K562 (cell line): ENCODE measurements around the gene RAD17. TPM values are rescaled to one million over a fixed set of nuclear protein-coding genes. Genes with fewer than 3 reads are reported as not detected.
"Not testable (repeated sequence)": the region's sequence is repeated elsewhere in the genome, so short reads cannot be mapped to it uniquely, and the experiment has no call there.

ENCODE experiments used
- ATAC-seq: fragments of 200-7000 bp; cut with Tn5 transposase; 3 replicates; pipeline ENCODE4 v1.9.1; 2020; ENCODE audit warnings: moderate library complexity
- BruUV-seq: library from RNA; stranded (reverse); fragments of 400-500 nt; replicated peaks from 2 replicates; lab custom pipeline; 2021; lab: Mats Ljungman, UMichigan
- CTCF ChIA-PET: fragments of 300-600 bp; formaldehyde crosslinking; extraction: SDS; loops from one replicate; lab custom pipeline; 2021; ENCODE audit warnings: low intra/inter-chr PET ratio; lab: Yijun Ruan, JAX
- POLR2A ChIA-PET: fragments of 300-600, 350-650 bp; sonication (Branson Sonifier 250); formaldehyde crosslinking; extraction: SDS; loops from one replicate; lab custom pipeline; 2021; ENCODE audit warnings: antibody characterized with exemption, inconsistent platforms; lab: Yijun Ruan, JAX
- DNase-seq, 4 experiments: peaks; one replicate each; pipeline versions ENCODE4 v3.0.0 to v3.0.0-alpha.2; 2011 to 2018; ENCODE audit warnings: low spot score in 3 of 4, mixed read lengths in 3 of 4; ENCODE audit errors: extremely low read depth in 1 of 4
- FAIRE-seq: peaks from 2 replicates; lab custom pipeline; 2011; peaks lifted over from hg19 to GRCh38; lab: Jason Lieb, UNC
- H2AFZ ChIP-seq: 2 replicates; pipeline ENCODE4 v1.6.0; 2011; ENCODE audit warnings: low read depth, low read length, control low read depth, inconsistent platforms
- H3K27ac ChIP-seq: fragments of 200-600 bp; 3 replicates; pipeline ENCODE4 v1.8.0; 2011; ENCODE audit warnings: low read depth, mild to moderate bottlenecking, control low read depth, inconsistent platforms, low read length, moderate library complexity, mixed read lengths; ENCODE audit errors: extremely low read depth
- H3K27me3 ChIP-seq, 2 experiments: fragments of 300-600 bp in 1 of 2; 2 replicates in 1 of 2; 3 replicates in 1 of 2; pipeline versions ENCODE4 v1.6.0 to v1.8.0; 2011; ENCODE audit warnings: inconsistent platforms in 2 of 2, low read length in 2 of 2, mild to moderate bottlenecking in 1 of 2, mixed read lengths in 1 of 2, moderate library complexity in 1 of 2; ENCODE audit not compliant: control insufficient read depth in 2 of 2, insufficient read depth in 2 of 2
- H3K36me3 ChIP-seq: fragments of 300-600 bp; 3 replicates; pipeline ENCODE4 v1.8.0; 2011; ENCODE audit warnings: mild to moderate bottlenecking, low read length, inconsistent platforms; ENCODE audit not compliant: control insufficient read depth, insufficient read depth
- H3K4me1 ChIP-seq, 2 experiments: fragments of 200-600 bp in 1 of 2; replicated peaks in 1 of 2; 2 replicates in 1 of 2; 3 replicates in 1 of 2; pipeline versions ENCODE4 v1.5.1 to v1.8.0; 2011; ENCODE audit warnings: inconsistent platforms in 2 of 2, low read length in 2 of 2, mild to moderate bottlenecking in 1 of 2, mixed read lengths in 1 of 2, moderate library complexity in 1 of 2; ENCODE audit not compliant: control insufficient read depth in 2 of 2, insufficient read depth in 2 of 2
- H3K4me2 ChIP-seq: 2 replicates; pipeline ENCODE4 v1.6.1; 2011; ENCODE audit warnings: low read length, control low read depth, inconsistent platforms, mixed read lengths; ENCODE audit not compliant: insufficient read depth
- H3K4me3 ChIP-seq: fragments of 200-600 bp; sonication (generic), shearing (Covaris generic); 2 replicates; pipeline ENCODE4 v1.5.1; 2016; ENCODE audit warnings: control low read depth, inconsistent platforms
- H3K79me2 ChIP-seq: fragments of 200-600 bp; 3 replicates; pipeline ENCODE4 v1.8.0; 2011; ENCODE audit warnings: low read length, inconsistent platforms; ENCODE audit not compliant: control insufficient read depth, insufficient read depth
- H3K9ac ChIP-seq, 2 experiments: 2 replicates each; pipeline versions ENCODE4 v1.6.0 to v1.6.1; 2011; ENCODE audit warnings: low read depth in 2 of 2, low read length in 2 of 2, control low read depth in 1 of 2, inconsistent platforms in 1 of 2, mild to moderate bottlenecking in 1 of 2, mixed read lengths in 1 of 2; ENCODE audit not compliant: insufficient read depth in 1 of 2
- H3K9me1 ChIP-seq: one replicate; pipeline ENCODE4 v1.6.0; 2011; ENCODE audit warnings: inconsistent platforms, mild to moderate bottlenecking, low read length, moderate library complexity; ENCODE audit not compliant: control insufficient read depth, insufficient read depth
- H3K9me3 ChIP-seq: replicated peaks from 2 replicates; pipeline ENCODE4 v1.5.1; 2011; ENCODE audit warnings: low read depth, low read length, inconsistent platforms; ENCODE audit not compliant: control insufficient read depth, insufficient read depth
- H4K20me1 ChIP-seq: replicated peaks from 2 replicates; pipeline ENCODE4 v1.6.1; 2011; ENCODE audit warnings: low read length, inconsistent platforms, mixed read lengths; ENCODE audit not compliant: control insufficient read depth, insufficient read depth
- CBFB ChIP-seq: sonication (generic); formaldehyde crosslinking; IDR thresholded peaks from 2 replicates; pipeline ENCODE4 v1.4.0; 2020; ENCODE audit warnings: mild to moderate bottlenecking, missing genetic modification reagents
- ELF1 ChIP-seq: fragments of 200-800 bp; sonication (Bioruptor generic); IDR thresholded peaks from 2 replicates; pipeline ENCODE4 v1.6.1; 2016; ENCODE audit warnings: missing genetic modification characterization, missing compliant biosample characterization
- SIRT6 ChIP-seq: IDR thresholded peaks from one replicate; pipeline ENCODE4 v1.6.1; 2012; ENCODE audit warnings: low read depth, mild to moderate bottlenecking, control low read depth, inconsistent platforms, low read length, moderate library complexity
- TAF7 ChIP-seq: fragments of 450-650 bp; IDR thresholded peaks from 2 replicates; pipeline ENCODE4 v1.6.1; 2016; ENCODE audit warnings: missing genetic modification characterization, missing compliant biosample characterization
- WGBS: fragments of 100-300 bp; shearing (Covaris generic); methylation state at CpG from one replicate; pipeline ENCODE4 v1.1.6; 2016; ENCODE audit warnings: low coverage, mixed read lengths; ENCODE audit not compliant: insufficient coverage; ENCODE audit errors: missing lambda C conversion rate; 5-methylcytosine and 5-hydroxymethylcytosine counted together
- in situ Hi-C: fragments of 300-500 bp; cut with MboI; formaldehyde crosslinking; loops from 4 replicates; pipeline ENCODE4 v1.15.0; 2018; ENCODE audit warnings: inconsistent platforms, mixed read lengths
- intact Hi-C: fragments of 100-400 bp; cut with micrococcal nuclease; formaldehyde crosslinking; loops from 2 replicates; pipeline ENCODE4 v1.14.2; 2022
- polyA plus RNA-seq, 8 experiments: library from polyadenylated mRNA; depleted of rRNA in 4 of 8; stranded (reverse) in 5 of 8; unstranded in 3 of 8; fragments of >200 nt; fragmentation: Nextera tagmentation in 2 of 8; fragmentation: Illumina TruSeq in 1 of 8; extraction: Ambion mirVana in 2 of 8; extraction: Trizol in 1 of 8; gene quantifications; 2 replicates each; pipeline versions ENCODE4 v1.2.1 to v1.2.3, GENCODE V29; 2011 to 2014; ENCODE audit warnings: inconsistent platforms in 1 of 8, missing spikeins in 1 of 8
- total RNA-seq, 7 experiments: library from RNA; depleted of rRNA in 6 of 7; stranded (reverse); fragments of >200 nt in 6 of 7; fragmentation: Illumina TruSeq in 2 of 7; extraction: Trizol in 2 of 7; gene quantifications; 2 replicates each; pipeline versions ENCODE4 v1.2.1 to v1.2.3, GENCODE V29; 2011 to 2021; ENCODE audit warnings: low replicate concordance in 1 of 7

RAD17 gene
- total and polyA plus RNA-seq, 9 of the 15 experiments (the other 6 are each of a cell fraction or from before 2014, with no cell fraction given), result 21.1 to 50.1 (median 40.1) TPM

DNA sequence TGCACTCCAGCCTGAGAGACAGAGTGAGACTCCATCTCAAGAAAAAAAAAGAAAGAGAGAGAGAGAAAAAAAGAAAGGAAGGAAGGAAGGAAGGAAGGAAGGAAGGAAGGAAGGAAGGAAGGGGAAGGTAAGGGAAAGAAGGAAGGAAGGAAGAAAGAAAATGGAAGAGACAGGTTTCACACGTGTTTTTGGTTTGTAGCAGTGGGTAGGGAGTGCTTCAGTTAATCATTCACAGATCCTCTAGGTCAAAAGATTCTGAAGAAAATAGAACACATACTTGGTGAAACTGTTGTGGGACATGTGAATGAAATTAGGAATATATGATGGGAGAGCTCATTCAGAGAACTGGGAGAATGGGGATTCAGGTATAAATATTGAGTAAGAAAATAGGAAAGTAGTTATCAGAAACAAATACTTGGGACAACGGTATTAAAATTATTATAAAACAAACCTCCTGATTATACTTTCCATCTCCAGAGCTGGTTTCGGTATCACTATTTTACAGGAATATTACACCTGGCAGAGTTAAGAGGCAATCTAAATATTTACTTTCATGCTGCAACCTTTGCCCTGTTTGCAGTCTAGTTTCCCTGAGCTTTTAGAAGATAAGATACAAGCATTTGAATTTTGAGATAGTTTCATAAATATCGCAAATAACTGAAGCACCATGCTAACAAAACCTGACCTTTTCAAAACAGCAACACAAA is 82.5 kb downstream of the RAD17 start:
- Histone ChIP-seq H3K79me2 (no peaks in the 10 kb centered on the region), H3K4me1 (no peaks in the 10 kb centered on the region), H3K9me3 (no peaks in the 10 kb centered on the region), H3K9me1 (no peaks in the 10 kb centered on the region), H3K36me3 (no peaks in the 10 kb centered on the region), H4K20me1 (no peaks in the 10 kb centered on the region), H3K27ac (no peak overlapping the region), H3K4me2 (no peak overlapping the region), H3K9ac (no peak overlapping the region), H3K27me3 (0 out of 5 replicates have a peak, but pooled peaks cover 0 to 5% of the 10 kb centered on the region in 2 experiments), H2AFZ (no peak overlapping the region), H3K4me3 (no peak overlapping the region)
- in situ Hi-C loops (no loop called here), intact Hi-C loops (no loop called here)
- BruUV-seq, result no TSS peak
- no peak for FAIRE-seq
- no peak for ATAC-seq
- ChIA-PET CTCF (no interaction called here), POLR2A (interaction anchor here (1.8 kb wide), 1 partner anchor 9 kb away, joined by 4 read pairs; no protein-coding TSS in a partner anchor)
- 21% methylated on average over 4 of the region's 4 CpGs for WGBS
- DNase-seq, result no peak
- no peak for TF ChIP-seq SIRT6
- TF ChIP-seq CBFB (CRISPR knock-in tag), result no peak
- no peak for TF ChIP-seq TAF7 (tag)
- TF ChIP-seq ELF1 (tag), result no peak

DNA sequence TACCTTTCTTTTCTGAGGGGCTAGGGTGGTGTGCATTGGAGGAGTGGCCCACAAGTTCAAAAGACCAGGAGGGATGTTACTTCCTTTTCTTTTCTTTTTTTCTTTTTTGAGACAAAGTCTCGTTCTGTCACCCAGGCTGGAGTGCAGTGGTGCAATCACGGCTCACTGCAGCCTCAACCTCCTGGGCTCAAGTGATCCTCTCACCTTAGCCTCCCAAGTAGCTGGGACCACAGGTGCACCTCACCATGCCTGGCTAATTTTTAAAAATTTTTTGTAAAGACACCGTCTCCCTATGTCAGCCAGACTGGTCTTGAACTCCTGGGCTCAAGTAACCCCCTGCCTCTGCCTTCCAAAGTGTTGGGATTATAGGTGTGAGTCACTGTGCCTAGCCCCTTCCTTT is 83.9 kb downstream of the RAD17 start:
- not testable (repeated sequence) for BruUV-seq, ATAC-seq

More for the DNA sequence above, 83.9 kb downstream of the RAD17 start:
- H3K9me3 ChIP-seq, H4K20me1 ChIP-seq, H3K27ac ChIP-seq, H2AFZ ChIP-seq, intact Hi-C loops, H3K4me3 ChIP-seq, H3K36me3 ChIP-seq, DNase-seq, in situ Hi-C loops, H3K79me2 ChIP-seq, H3K9me1 ChIP-seq, FAIRE-seq, H3K9ac ChIP-seq, H3K4me1 ChIP-seq, H3K27me3 ChIP-seq, CTCF ChIA-PET, H3K4me2 ChIP-seq: not testable (repeated sequence)
- WGBS, result 7% methylated on average over 3 of the region's 3 CpGs
- POLR2A ChIA-PET, result interaction anchor here (1.8 kb wide), 1 partner anchor 8 kb away, joined by 4 read pairs; no protein-coding TSS in a partner anchor
